Activated CD8-positive, alpha-beta memory T cell treated with anti-CD3 and anti-CD28 coated beads, Interleukin-2, amount 50 U/mL, for 24 hours (primary cell): ENCODE data around the gene IDUA.
A peak's percentile ranks its signal among the peaks of the same experiment; 100 is the strongest.
"Not testable (repeated sequence)": the region's sequence is repeated elsewhere in the genome, so short reads cannot be mapped to it uniquely, and the experiment has no call there.

ENCODE experiments used
- DNase-seq: peaks from one replicate; pipeline ENCODE4 v3.0.0-alpha.2; 2020; ENCODE audit errors: extremely low read depth

The IDUA gene

DNA sequence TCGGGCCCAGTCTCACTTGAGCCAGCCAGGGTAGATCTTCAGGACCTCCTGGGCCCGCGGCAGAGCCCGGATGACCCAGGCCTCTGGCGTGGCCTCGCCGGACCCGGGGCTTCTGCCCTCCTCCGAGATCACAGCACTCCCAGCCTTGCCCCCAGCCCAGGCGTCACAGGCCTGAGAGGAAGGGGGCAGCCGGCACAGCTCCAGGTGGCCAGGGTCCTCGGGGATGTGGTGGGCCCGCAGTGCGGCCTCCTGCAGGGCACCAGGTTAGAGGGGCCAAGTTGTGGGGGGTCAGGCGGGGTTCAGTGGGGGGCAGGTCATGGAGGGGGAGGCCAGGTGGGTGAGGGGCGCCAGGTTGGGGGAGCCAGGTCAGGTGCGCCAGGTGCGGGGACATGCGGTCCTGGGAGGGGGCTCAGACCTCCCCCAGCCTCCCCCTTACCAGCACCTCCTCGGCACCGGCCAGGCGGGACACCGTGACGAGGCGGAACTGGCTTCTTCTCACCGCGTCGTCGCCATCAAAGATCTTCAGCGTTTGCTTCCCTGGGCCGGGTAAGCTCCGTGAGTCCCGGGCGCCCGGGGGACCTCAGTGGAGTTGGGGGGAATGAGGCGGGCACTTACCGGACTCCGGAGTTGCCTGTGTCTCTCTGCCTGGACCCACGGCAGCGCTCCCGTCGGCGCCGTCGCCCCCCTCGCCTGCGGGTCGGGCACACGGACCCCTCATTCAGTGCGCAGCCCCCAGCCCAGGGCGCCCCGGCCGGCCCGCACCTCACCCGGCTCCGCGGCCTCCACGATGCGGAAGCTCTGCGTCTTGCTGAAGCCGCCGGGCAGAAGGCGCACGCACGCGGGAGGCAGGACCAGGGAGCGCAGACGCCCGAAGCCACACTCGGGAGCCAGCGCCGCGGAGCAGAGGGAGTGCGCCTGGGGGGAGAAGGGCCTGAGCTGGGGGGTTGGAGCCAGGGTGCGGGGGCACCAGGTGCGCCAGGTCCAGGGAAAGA is 19.4 kb upstream of the IDUA start:
- DNase-seq, result no peak

DNA sequence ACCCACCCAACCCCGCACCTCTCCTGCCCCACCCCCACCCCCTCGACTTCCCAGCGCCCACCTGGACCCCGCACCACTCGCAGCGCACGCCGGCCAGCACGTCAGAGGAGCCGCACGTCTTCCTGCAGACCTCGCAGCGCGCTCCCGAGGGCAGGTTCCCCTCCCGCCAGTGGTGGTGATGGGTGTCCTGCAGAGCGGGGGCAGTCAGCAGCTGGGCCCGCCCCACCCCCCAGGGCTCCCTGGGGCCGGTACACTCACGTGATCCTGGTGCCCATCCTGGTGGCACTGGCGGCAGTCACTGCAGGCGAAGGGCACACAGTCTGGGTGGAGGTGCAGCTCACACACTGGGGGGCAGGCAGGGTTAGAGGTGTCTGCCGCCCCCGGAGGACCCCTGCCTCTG is 18.6 kb upstream of the IDUA start:
- DNase-seq, result no peak

DNA sequence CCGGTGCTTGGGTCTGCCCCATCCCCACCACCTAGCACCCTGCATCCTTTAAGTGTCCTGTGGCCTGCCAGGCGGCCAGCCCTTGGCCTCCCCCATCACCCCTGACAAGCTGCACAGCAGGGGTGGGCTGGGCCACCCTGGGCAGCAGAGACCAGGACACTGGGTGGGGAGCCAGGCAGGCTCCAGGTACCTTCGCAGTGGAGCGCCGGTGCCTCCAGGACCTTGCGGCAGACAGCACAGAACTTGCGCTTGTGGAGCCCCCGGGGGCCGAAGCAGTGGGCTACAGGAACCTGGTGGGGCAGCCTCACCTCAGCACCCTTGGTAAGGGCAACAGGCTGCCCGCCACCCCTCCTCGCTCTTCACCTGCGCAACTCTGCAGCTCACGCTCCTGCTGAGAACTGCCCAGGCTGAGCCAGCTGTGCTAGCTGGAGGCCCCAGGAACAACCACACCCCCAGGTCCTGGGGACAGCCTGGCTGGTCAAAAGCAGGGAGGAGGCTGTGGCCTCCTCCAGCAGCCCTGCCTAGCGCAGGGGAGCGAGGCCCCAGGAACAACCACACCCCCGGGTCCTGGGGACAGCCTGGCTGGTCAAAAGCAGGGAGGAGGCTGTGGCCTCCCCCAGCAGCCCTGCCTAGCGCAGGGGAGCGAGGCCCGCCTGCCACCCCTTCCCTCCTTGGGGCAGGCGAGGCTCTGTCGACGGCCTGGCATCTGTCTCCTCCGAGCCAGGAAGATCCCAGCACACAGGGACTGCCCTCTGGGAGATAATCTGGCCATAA is 18.0 kb upstream of the IDUA start:
- no peak for DNase-seq

- DNase-seq, result no peak
Observed at GRCh38 chr4:970046-970745, 16.6 kb upstream of the IDUA start.

DNA sequence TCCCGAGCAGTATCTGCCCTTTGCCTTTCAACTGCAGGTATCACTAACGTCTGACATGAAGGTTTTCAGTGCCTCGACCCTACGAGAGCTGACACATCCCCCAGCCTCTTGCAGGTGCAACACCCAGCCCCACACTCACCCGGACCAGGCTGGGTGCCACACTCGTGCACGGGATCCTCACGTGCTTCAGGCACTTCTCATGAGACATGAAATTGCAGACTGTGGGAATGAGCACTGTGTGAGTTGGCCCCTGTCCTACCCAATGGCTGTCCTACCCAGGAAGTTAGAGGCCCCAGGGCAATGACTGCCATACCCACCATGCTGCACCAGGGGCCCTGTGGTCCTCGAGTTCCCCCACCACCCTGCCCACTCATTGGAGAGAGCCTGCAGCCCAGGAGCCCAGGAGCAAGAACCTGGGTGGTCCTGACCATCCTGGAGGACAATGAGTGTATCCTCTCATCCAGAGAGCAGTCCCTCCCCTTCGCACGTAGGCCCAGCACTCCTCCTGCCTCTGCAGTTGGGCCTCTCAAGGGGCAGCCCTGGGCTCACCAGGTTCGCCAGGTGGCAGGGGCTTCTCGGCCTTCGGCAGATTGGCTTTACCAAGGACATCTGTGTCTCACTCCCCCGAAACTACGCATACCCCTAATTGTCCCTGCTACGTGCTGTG is 15.9 kb upstream of the IDUA start:
- no peak for DNase-seq

DNA sequence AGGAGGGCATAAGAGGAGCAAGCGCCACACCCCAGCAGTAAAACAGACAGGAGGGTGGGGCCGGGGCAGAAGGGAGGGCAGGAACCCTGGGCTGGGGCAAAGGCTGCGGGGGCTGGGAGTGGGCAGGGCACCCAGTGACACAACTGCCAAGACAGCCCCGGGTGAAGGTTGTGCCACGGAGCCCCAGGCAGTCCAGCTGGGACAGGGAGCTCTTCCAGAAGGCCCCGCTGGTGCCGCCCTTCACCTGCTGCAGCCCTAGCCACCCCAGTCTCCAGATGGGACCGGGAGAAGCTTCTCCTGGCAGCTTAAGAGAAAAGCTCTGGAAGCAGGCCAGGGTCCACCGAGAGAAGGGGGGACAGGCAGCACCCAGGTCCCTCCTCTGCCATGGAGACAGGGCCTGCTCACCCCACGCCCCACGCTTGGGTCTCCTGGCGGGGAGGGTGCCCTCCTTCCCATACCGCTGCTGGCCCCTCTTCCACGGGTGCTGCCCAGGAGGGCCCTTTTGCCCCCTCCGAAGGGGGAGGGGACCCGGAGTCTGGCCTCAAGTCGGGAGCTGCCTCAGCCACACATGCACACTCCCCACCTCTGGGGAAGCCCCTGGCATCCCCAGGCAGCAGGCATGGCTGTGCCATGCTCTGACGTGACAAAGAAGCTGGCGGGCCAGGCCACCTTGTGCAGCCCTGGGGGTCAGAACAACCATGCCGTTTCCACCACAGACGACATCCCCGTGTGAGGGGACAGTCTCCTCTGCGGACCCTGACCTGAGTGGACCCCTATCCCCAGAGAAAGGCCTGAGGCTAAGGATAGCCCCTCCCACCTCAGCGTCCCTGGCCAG is 15.0 kb upstream of the IDUA start:
- DNase-seq, result no peak

GRCh38 chr4:972651-973424 is 14.0 kb upstream of the IDUA start:
- no peak for DNase-seq

- DNase-seq, result peak; percentile 49
Observed at GRCh38 chr4:973431-974397, 13.1 kb upstream of the IDUA start, which contains the start of gene DGKQ. Gene DGKQ (minus strand): TSS chr4:973569. CDS start chr4:973482, 87 bp downstream.

- DNase-seq, result no peak
Observed at GRCh38 chr4:974668-975067, 12.2 kb upstream of the IDUA start.

- not testable (repeated sequence) for DNase-seq
Observed at GRCh38 chr4:976016-976415, 10.8 kb upstream of the IDUA start.

- DNase-seq, result no peak
Observed at GRCh38 chr4:978957-979701, 7.7 kb upstream of the IDUA start.

DNA sequence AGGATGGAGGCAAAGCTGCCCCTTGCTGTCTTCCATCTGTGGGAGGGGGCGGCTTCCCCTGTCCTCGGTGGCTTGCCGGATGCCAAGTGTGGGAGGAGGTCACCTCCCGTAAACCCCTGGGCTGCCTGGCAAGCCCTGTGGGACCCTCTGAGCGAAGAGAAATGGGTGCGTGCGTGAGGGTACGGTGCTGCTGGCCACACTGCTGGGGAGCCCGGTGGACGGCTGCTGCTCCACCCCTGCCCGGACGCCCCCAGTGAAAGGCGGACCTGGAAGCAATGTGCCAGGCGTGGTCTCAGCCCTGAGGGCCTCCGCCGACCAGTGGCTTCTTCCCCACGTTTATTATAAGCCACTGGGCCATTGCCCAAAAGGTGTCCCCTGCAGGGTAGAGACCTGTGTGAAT is 4.6 kb upstream of the IDUA start:
- DNase-seq, result no peak

GRCh38 chr4:982814-983213 is 4.0 kb upstream of the IDUA start:
- DNase-seq, result no peak

GRCh38 chr4:984336-985054 is 2.3 kb upstream of the IDUA start:
- DNase-seq, result no peak

- DNase-seq, result peak; percentile 35
Observed at GRCh38 chr4:985123-985830, 1.6 kb upstream of the IDUA start.

GRCh38 chr4:986428-986878 is 391 bp upstream of the IDUA start:
- DNase-seq, result no peak
